Ammon's horn (tissue), 1 donor: Measurements from ENCODE around the gene FAAP20.

ENCODE experiments used
- DNase-seq: peaks from one replicate; pipeline ENCODE4 v3.0.0-alpha.2; 2016; ENCODE audit warnings: low spot score

FAAP20 gene

GRCh38 chr1:2230781-2231531 lies 36.4 kb upstream of the FAAP20 start:
- DNase-seq = peak; percentile 79

- peak; percentile 54 for DNase-seq
Measured at GRCh38 chr1:2229911-2230731, 35.5 kb upstream of the FAAP20 start.

- peak; percentile 90 for DNase-seq
Measured at GRCh38 chr1:2229037-2229864, 34.7 kb upstream of the FAAP20 start.

GRCh38 chr1:2228694-2229036 lies 34.1 kb upstream of the FAAP20 start:
- no peak for DNase-seq

- DNase-seq = no peak
Measured at GRCh38 chr1:2228157-2228594, 33.6 kb upstream of the FAAP20 start, which contains the start of gene SKI. Gene SKI (plus strand): TSS chr1:2228319. CDS start chr1:2228767, 448 bp downstream.

GRCh38 chr1:2227346-2228156 lies 33.0 kb upstream of the FAAP20 start:
- DNase-seq = peak; percentile 97

GRCh38 chr1:2226525-2227345 lies 32.2 kb upstream of the FAAP20 start:
- no peak for DNase-seq

- DNase-seq = no peak
Measured at GRCh38 chr1:2224631-2225428, 30.3 kb upstream of the FAAP20 start.

GRCh38 chr1:2224170-2224584 lies 29.6 kb upstream of the FAAP20 start:
- no peak for DNase-seq

GRCh38 chr1:2221271-2221670 lies 26.7 kb upstream of the FAAP20 start:
- DNase-seq = no peak

GRCh38 chr1:2216767-2217058 lies 22.1 kb upstream of the FAAP20 start:
- DNase-seq = no peak

GRCh38 chr1:2215909-2216766 lies 21.6 kb upstream of the FAAP20 start:
- no peak for DNase-seq

- no peak for DNase-seq
Measured at GRCh38 chr1:2215329-2215728, 20.8 kb upstream of the FAAP20 start.

GRCh38 chr1:2214541-2215241 lies 20.1 kb upstream of the FAAP20 start:
- peak; percentile 57 for DNase-seq

GRCh38 chr1:2213576-2214505 lies 19.3 kb upstream of the FAAP20 start:
- DNase-seq = peak; percentile 81

GRCh38 chr1:2212532-2213491 lies 18.2 kb upstream of the FAAP20 start:
- DNase-seq = peak; percentile 92
